ENCODE data around the gene TEDC1.

The TEDC1 gene

DNA sequence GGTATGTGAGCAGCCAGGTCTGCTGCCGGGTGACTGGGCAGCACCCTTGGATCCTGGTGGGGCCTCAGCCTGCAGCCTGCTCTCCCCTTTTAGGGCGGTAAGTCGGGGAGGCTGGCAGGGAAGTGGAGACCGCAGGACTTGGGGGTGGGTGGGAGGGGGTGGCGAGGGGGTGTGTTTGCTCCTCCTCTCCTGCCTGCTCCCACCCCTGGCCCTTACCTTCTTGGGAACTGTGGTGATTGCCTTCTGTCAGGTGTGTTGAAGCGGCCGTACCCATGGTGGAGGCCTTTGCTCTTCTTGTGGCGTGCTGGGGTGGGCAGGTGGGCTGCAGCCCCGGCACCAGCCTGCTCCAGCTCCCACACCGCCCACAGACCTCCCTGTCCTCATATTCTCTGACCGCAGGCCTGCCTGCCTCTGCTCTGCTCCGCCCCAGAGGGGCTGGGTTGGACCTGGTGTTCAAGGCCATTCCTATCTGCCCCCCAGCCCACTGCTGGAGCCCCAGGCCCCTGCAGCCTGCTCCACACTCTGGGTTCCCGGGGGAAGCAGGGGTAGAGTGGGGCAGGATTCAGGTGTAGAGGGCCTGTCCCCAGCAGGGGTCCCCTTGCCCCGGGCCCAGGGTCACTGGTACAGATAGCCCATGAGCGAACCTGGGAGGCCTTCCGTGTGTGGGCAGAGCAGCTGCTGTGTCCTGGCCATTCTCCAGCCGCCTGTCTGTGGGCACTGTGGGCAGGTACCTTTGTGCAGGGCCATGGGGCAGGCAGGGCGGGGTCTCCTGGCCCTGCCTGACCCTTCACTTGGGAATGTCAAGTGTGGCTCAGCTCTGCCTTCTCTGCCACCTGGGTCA lies 5.2 kb downstream of the TEDC1 start:
- DNase-seq (ENCODE audit: low read depth in 2 of 2), result no peak

GRCh38 chr14:105496831-105497591 lies 6.0 kb downstream of the TEDC1 start:
- DNase-seq (ENCODE audit: low read depth in 2 of 2), result no peak

DNA sequence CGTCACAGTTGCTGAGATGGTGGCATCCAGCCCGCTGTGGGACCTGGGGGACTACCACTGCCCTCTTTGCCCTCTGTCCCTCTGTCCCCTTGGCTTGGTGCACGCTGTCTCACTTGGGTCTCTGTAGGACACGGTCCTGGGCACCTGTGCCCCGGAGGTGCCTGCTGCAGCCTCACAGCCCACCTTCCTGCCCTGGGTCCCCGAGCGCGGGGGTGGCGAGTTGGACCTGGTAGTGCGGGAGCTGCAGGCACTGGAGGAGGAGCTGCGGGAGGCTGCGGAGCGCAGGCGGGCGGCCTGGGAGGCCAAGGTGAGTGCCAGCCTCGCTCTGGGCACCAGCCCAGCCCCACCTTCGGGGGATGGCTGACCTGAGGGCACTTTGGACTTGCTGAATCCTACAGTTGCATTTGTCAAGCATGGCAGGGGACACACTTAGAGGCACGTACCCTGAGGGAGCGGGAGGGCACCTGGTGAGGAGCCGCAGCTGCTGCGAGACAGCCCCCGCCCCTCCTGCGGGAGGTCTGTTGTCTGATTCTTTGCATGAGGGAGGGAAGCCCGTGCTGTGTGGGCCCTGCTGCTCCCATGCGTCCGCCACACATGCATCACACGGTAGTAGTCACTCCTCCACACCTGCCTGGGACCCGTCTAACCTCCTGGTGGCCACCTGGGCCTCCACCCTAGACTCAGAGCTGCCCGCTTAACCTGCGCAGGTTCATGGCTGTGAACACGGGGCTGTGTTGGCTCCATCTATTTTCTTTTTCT lies 6.8 kb downstream of the TEDC1 start:
- DNase-seq (ENCODE audit: low read depth in 2 of 2), result no peak

- no peak for DNase-seq (ENCODE audit: low read depth in 2 of 2)
Measured at GRCh38 chr14:105498430-105499255, 7.6 kb downstream of the TEDC1 start.

DNA sequence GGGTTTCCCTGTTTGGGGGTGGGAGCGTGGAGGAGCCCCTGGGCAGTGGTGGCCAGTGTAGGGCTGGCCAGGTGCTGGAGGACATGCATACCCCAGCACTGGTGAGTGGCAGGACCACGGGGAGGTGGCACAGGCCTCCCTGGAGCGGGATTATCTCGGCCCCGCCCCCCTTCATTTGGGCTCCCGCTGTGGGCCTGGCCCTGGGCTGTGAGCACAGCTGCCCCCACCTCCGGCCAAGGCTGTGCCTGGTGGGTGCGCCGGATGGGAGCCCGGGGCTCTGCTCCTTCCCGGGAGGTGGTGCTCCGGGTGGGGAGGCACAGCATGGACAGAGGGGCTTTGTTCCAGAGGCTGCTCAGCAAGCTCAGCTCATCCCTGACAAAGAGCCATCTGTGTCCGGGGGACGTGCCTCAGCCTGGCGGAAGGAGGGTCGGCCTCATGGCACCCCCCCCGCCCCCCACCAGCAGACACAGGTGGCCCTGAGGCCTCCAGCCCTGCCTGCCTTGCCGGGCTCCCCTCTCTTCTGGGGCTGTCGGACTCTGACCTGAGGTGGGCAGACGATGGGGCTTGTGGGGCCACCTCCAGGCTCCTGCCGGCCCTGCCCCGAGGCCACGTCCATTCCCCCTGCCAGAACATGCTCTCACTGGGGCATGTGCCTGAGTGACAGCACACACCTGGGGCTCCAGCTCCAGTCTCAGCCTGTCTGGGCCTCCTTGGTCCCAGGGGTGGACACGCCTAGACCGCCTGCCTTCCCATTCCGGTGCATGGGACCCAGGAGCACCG lies 8.4 kb downstream of the TEDC1 start:
- DNase-seq (ENCODE audit: low read depth in 2 of 2), result no peak

- no peak for DNase-seq (ENCODE audit: low read depth in 2 of 2)
Measured at GRCh38 chr14:105500036-105500725, 9.1 kb downstream of the TEDC1 start.

DNA sequence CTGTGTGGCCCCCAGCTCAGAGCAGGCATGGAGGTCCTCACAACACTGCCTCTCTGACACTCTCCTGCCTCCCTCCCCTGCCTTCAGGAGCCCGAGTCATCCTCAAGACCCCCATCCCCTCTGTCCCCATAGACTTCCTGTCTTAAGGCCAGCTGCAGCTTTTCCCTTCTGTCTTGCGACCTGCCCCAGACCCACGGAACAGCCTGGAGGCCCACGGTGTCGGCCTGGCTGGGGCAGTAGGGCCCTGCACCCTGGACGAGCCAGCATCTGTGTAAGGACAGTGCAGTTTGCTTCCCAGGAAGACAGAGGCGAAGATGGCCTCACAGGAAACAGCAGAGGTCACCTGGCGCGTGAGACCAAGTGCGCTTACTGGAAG lies 9.7 kb downstream of the TEDC1 start:
- no peak for DNase-seq (ENCODE audit: low read depth in 2 of 2)

GRCh38 chr14:105501504-105502291 lies 10.7 kb downstream of the TEDC1 start:
- DNase-seq (ENCODE audit: low read depth in 2 of 2), result no peak

DNA sequence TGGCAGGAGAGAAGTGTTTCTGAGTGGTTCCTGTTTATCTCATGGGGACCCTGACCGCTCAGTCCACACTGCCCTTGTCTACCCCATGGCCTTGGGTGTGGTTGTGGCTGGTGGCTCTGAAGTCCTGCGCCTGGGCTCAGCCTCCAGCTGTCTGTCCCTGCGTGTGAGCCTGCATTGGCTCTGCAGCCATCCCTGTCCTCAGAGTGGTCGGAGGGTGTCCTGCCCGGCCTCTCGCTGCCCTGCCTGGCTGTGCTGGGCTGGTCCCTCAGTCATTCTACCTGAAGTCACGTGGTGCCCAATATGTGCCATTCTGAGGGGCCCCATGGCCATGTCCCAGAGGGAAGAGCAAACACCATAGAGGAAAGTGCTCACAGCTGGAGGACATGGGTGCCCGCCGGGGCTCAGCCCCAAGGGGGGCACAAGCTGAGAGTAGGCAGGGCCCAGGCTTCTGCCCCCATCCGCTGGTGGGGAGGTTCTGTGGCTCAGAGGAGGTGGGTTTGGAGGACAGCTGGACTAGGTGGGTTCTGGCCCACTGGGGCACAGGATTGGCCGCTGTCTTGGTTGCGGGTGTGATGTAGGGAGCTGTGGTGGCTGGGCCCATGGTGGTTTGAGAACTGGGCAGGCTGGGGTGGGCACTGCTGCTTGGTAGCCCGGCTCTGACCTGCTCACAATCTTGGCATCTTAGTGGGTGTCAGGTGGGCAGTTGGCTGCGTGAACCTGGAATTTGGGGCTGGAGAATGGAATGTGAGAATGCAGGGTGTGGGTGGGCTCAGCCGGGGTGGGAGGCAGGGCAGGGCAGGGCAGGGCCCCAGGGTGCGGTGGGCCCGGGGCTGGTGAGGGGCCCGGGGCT lies 11.6 kb downstream of the TEDC1 start:
- DNase-seq (ENCODE audit: low read depth in 2 of 2), result no peak

- DNase-seq (ENCODE audit: low read depth in 2 of 2), result no peak
Measured at GRCh38 chr14:105503296-105503640, 12.2 kb downstream of the TEDC1 start.

DNA sequence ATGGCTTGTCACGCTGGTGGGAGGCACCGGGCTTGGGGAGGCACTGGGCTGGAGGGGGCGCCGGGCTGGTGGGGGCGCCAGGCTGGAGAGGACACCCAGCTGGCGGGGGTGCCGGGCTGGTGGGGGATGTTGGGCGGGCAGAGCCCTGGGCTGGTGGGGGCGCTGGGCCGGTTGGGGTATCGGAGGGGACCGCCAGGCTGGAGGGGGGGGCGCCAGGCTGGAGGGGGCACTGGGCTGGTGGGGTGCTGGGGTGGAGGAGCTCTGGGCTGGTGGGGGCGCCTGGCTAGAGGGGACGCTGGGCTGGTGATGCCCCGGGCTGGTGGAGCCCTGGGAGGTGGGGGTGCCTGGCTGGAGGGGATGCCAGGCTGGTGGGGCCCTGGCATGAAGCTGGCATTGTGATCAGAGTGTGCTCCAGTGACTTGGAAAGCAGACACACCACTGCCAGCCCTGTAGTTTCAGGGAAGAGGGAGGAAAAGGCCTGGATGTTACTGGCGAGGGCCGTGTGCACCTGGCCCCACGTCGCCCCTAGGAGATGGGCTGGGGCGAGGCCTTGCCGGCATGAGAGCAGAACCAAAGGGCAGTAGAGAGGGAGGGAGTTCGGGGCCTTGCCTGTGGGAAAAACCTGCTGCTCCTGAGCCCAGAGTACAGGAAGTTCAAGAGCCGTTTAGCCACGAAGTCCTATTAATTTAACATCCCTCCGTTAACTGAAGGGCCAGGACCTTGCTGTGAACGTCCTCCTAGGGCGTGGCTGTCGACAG lies 13.1 kb downstream of the TEDC1 start:
- DNase-seq (ENCODE audit: low read depth in 2 of 2), result no peak

GRCh38 chr14:105505101-105505500 lies 14.1 kb downstream of the TEDC1 start:
- no peak for DNase-seq (ENCODE audit: low read depth in 2 of 2)

DNA sequence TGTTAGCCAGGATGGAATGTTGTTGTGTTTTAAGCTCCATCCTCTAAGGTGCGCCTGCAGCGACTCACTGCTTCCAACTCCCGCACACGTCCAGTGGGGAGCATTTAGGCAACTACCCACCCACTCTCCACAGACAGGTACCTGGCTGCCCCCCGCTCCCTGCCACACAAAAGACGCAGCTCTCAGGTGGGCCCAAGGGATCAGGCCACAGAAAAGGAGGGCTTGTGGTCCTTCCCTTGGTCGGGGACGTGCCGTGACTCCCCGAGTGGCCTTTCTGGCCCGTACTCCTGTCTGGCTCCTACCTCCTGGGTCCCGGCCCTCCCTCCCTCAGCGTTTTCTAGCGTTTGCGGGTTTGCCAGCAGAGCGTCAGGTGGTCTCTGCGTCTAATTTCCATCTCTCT lies 16.2 kb downstream of the TEDC1 start:
- DNase-seq (ENCODE audit: low read depth in 2 of 2), result no peak

GRCh38 chr14:105508069-105508468 lies 17.0 kb downstream of the TEDC1 start:
- DNase-seq (ENCODE audit: low read depth in 2 of 2), result no peak

GRCh38 chr14:105508601-105509000 lies 17.6 kb downstream of the TEDC1 start:
- DNase-seq (ENCODE audit: low read depth in 2 of 2), result no peak

DNA sequence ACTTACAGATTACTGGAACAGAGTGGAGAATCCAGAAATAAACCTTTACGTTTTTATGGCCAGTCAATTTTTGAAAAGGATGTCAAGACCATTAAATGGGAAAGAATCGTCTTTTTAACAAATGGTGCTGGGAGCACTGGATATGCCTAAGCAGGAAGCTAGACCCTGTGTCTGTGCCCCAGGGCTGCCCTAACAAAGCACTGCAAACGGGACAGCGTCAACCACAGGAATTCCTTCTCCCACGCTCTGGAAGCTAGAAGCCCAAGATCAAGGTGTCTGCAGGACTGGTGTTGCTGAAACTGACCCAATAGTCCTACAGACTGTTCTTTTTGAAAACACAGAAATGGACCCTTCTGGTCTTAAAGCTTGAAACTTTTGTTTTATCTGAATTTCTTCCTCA lies 26.1 kb downstream of the TEDC1 start:
- no peak for DNase-seq (ENCODE audit: low read depth in 2 of 2)

GRCh38 chr14:105519946-105520698 lies 29.1 kb downstream of the TEDC1 start:
- no peak for DNase-seq (ENCODE audit: low read depth in 2 of 2)
